GM18951 (cell line): ENCODE data around the gene PER2.

ENCODE experiments used
- POLR2A ChIP-seq: IDR thresholded peaks from 4 replicates; pipeline ENCODE4 v1.6.1; 2011; ENCODE audit warnings: mild to moderate bottlenecking; ENCODE audit not compliant: insufficient read length, insufficient read depth; ENCODE audit errors: extremely low read depth
- in situ Hi-C: fragments of 300-500 bp; cut with MboI; formaldehyde crosslinking; loops from one replicate; pipeline ENCODE4 v1.12.0; 2022; ENCODE audit warnings: low sequenced_read_pairs, mixed read lengths, inconsistent platforms; ENCODE audit not compliant: unreplicated experiment

Gene PER2

GRCh38 chr2:238302087-238302486, 13.7 kb upstream of the PER2 start:
- TF ChIP-seq POLR2A = no peak
- in situ Hi-C loops = no loop called here

- TF ChIP-seq POLR2A = no peak
- in situ Hi-C loops = no loop called here
Observed at GRCh38 chr2:238299803-238300202, 11.4 kb upstream of the PER2 start.

GRCh38 chr2:238296638-238297457, 8.4 kb upstream of the PER2 start:
- in situ Hi-C loops = no loop called here
- no peak for TF ChIP-seq POLR2A

GRCh38 chr2:238295144-238296112, 7.0 kb upstream of the PER2 start:
- no peak for TF ChIP-seq POLR2A
- in situ Hi-C loops = no loop called here

GRCh38 chr2:238294393-238295143, 6.2 kb upstream of the PER2 start:
- no peak for TF ChIP-seq POLR2A
- in situ Hi-C loops = no loop called here

- no peak for TF ChIP-seq POLR2A
- in situ Hi-C loops = no loop called here
Observed at GRCh38 chr2:238294046-238294392, 5.6 kb upstream of the PER2 start.

GRCh38 chr2:238291550-238292281, 3.3 kb upstream of the PER2 start:
- no peak for TF ChIP-seq POLR2A
- in situ Hi-C loops = no loop called here

- TF ChIP-seq POLR2A = no peak
- in situ Hi-C loops = no loop called here
Observed at GRCh38 chr2:238290715-238291549, 2.5 kb upstream of the PER2 start.

GRCh38 chr2:238290091-238290509, 1.7 kb upstream of the PER2 start:
- no peak for TF ChIP-seq POLR2A
- in situ Hi-C loops = no loop called here

- no peak for TF ChIP-seq POLR2A
- in situ Hi-C loops = no loop called here
Observed at GRCh38 chr2:238289574-238289973, 1.2 kb upstream of the PER2 start.

GRCh38 chr2:238288650-238289573, 502 bp upstream of the PER2 start:
- in situ Hi-C loops = no loop called here
- peak; percentile 76 for TF ChIP-seq POLR2A
